GM18526 (cell line): Measurements from ENCODE around the gene UBALD2.

Source experiments
- POLR2A ChIP-seq: IDR thresholded peaks from 3 replicates; pipeline ENCODE4 v1.6.1; 2011; ENCODE audit not compliant: insufficient read length; ENCODE audit errors: extremely low read depth

UBALD2 gene

DNA sequence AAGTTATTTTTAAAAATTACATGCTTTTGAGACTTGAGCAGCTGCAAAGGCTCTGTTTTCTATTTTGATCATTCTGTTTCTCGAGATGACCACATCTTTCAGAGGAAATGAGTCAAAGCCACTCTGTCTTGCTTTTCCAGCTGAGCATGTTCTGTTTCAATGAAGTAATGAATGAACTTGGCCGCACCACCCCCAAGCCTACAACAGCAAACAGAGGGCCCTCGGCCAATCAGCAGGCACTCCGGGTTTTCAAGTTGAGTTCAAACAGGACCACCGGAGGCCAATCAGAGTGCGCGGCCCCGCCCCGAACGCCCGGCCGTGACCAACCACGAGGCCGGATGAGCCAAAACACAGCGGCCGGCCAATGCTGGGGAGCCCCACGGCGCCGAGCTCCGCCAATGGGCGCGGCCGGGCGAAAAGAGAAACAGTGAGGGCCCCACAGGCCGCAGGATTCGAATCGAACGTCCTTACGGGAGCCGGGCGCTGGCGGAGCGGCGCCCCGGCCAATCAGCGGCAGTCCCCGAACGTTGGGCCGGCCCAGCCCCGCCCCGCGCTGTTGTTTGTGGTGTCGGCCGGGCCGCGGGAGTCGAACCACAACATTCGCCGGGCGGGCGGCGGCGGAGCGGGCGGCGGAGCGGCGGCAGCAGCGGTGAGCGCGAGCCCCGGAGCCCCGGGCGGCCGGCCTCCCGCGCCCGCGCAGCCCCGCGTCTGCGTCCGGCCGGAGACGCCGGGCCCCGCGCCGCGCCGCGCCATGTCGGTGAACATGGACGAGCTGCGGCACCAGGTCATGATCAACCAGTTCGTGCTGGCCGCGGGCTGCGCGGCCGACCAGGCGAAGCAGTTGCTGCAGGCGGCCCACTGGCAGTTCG, at the start of gene UBALD2:
UBALD2 (plus strand) TSS at position 594 of the 869 bp plus-strand sequence; CDS start at position 752, 158 bp downstream.
- peak; percentile 88 for TF ChIP-seq POLR2A

DNA sequence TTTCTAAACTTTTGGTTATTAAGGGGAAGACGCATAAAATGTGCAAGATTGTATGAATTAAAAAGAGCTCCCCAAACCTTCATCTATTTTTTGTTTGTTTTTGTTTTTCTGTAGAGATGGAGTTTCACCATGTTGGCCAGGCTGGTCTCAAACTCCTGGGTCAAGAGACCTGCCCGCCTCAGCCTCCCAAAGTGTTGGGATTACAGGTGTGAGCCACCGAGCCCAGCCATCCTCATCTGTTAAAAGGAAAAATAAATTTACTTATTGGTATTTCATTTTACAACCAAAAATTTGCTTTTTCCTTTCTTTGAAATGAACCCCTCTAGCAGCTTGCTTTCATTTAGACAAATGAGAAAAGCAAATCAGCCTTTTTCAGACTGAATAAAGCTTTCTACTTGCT, 48.1 kb upstream of the UBALD2 start:
- TF ChIP-seq POLR2A = no peak

DNA sequence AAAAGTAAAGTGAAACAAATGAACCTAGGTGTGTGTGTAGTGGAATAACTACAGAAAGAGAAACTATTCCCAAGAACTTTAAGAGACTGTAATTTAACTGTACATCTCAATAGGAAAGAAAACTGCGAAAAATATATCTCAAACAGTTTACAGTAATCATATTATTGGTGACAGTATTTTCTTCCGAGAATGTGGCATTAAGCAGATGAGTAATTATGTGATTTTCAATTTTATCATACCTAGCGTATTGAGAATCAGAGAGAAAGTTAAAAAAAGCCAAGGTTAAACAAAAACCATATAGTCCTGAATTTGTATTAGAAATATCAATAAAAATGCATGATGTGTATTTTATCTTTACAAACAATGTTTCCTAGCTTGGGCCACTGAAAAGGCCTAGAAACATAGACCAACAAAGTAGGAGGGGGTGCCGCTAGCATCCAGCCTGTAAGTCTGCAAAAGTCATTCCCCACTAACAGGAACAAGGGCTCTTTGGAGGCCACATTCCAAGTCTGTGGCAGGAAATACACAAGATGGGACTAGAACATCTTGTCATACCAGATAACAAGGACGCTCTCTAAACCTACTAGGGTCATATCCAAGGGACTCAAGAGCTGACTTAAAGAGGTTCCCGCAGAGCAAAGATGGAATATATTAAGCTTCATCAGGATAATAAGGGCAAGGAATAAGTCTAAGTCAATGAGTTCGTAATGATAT, 45.3 kb upstream of the UBALD2 start:
- no peak for TF ChIP-seq POLR2A

DNA sequence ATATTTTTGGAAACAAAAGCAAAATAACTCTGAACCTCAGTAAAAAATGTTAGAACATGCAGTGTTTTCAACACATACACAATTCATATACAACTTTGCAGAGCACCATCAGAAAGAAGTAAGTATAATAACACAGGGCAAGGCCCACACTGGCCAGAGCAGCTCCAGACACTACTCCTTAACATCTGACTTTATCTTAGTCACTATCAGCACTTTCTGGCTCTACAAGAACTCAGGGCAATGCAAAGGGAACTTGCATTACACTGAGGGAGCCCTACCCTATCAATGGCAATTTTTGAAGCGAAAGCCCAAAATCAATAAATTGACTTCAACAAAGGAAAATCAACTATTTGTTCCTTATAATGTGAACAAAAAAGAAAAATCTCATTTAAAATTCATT, 41.3 kb upstream of the UBALD2 start:
- no peak for TF ChIP-seq POLR2A

DNA sequence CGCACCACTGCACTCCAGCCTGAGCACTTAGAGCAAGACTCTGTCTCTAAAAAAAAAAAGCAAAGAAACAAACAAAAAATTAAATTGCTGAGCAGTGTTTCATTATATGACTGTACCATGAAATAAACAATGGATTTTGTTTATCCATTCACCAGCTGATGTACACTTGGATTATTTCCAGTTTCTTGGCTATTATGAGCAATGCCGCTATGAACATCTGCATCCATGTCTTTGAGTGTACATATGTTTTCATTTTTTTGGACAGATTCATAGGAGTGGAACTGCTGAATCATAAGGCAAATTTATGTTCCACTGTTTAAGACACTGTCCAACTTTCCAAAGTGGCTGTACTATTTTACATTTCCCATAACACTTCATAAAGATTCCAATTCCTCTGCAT, 32.8 kb upstream of the UBALD2 start:
- TF ChIP-seq POLR2A = no peak

DNA sequence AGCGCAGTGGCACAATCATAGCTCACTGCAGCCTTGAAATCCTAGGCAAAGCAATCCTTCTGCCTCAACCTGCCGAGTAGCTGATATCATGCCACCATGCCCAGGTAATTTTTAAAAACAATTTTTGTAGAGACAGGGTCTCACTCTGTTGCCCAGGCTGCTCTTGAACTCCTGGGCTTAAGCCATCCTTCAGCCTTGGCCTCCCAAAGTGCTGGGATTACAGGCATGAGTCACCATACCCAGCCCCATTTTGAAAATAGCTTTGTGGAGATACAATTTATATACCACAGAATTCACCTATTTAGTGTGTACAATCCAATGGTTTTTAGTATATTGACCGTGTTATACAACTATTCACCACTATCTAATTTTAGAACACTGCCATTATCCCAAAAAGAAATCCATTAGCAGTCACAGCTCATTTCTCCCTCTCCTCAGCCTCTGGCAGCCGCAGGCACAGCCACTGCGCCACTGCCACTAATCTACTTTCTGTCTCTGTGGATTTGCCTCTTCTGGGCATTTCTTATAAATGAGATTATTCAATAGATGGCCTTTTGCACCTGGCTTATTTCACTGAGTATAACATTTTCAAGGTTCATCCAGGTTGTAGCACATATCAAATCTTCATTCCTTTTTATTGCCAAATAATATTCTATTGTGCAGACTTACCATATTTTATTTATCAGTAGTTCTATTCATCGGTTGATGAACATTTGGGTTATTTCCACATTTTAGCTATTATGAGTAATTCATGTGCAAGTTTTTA, 31.4 kb upstream of the UBALD2 start:
- no peak for TF ChIP-seq POLR2A

DNA sequence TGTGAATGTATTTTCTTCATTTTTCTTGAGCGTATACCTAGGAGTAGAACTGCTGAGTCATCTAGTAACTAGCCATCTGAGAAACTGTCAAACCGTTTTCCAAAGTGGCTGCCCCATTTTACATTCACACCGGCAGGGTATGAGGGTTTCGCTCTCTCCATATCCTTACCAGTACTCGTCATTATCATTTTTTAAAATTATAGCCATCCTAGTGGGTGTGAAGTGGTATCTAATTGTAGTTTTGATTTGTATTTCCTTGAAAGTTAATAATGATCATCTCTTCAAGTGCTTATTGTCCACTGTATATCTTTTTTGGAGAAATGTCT, 30.8 kb upstream of the UBALD2 start:
- no peak for TF ChIP-seq POLR2A

DNA sequence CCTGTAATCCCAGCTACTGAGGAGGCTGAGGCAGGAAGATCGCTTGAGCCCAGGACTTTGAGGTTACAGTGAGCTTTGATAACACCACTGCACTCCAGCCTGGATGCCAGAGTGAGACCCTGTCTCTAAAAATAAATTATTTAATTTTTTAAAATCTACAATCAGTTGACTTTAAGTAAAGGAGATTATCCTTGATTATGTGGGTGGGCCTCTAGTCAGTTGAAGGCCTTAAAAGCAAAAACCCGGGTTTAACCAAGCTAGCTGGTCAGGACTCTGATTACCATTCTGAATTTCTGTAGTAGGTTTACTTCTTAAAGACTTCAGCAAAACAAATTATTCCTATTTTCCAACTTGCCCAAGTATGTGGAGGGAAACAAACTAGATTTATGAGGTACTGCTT, 29.3 kb upstream of the UBALD2 start:
- no peak for TF ChIP-seq POLR2A

DNA sequence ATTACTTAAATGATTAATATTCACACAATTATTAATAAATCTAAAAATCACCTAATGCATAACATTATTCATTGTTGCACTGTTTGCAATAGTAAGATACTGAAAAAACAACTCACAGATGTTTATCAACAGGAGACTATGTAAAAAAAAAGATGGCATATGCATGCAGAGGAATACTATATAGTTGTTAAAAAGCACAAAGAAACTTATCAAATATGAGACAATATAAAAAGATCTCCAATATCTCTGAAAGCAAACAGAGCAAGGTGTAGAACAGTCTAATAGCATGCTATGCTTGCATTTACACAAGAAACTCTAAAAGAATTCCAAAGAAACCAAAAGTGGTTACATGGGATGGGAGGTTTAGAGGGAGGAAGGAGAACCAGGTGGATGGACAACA, 28.5 kb upstream of the UBALD2 start:
- no peak for TF ChIP-seq POLR2A

DNA sequence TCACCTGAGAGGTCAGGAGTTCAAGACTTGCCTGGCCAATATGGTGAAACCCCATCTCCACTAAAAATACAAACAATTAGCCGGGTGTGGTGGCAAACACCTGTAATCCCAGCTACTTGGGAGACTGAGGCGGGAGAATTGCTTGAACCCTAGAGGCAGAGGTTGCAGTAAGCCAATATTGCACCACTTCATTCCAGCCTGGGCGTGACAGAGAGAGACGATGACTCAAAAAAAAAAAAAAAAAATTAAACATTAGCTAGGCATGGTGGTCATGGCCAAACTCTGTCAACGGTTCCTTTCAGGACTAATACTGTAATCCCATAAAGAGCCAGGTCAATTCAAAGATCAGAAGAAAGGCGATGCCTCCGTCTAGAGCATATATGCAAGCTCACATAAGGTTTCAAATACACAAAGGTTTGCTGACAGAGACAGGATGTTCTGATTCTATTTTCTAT, 27.3 kb upstream of the UBALD2 start:
- TF ChIP-seq POLR2A = no peak

DNA sequence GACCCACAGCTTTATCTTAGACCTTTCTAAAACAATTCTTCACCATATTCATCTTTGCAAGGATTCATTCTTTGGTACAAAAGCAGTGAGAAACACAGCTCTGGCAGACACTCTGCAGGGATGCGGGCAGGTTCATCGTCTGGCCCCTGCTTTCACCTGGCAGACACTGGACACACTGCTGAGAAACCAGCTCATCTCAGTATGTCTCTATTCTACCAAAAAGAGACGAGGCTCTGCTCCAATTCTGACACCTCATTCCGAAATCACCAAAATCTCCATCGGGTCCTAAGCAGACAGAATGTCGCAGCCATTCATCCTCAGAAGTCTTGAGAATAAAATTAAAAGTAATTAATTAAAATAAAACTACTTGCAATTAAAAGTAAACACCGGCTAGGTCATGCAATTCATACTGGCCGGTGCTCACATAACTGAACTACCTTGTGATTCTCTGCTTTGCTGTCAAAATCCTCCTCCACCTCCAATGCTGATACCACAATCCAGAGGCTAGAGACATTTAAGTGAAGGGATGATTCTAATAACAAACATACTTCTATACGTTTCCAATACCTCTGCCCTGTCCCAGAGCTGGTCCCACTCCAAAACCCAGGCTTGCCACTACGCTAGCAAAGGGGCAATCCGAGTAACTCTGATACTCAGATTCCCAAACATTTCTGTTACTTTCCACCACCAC, 26.2 kb upstream of the UBALD2 start:
- peak; percentile 42 for TF ChIP-seq POLR2A

DNA sequence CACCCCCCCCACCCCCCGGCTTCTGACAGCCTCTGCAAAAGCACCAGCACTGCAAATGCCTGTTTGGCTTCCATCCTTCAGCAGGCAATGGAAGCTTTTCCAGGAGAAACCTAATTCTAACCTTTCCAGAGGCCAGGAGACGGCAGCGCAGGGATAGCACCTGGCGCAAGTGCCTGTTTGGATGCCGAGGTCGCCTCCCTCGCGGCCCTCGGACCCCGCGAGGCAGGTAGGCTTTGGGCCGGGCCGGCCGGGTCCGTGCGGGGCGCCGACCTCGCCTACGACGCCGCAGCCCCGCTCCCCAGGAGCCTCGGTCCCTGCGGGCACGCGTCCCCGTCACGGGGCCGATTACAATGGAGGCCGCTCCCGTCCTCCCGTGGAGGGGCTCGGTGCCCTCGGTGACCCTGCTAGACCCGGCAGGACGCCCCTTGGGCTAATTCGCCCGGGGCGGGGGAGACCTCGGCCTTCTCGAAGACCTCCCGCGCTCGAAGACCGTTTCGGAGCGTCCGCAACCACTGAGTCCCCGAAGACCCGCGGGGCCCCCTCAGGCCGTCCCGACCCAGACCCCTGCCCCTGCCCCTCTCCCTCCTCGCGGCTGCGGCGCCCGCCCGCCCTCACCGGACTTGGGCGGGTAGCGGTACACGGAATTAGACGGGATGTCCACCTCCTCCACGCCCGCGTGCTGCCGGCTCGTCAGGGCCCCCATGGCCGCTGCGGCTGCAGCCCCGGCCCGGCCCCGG, 25.4 kb upstream of the UBALD2 start:
- TF ChIP-seq POLR2A = peak; percentile 22

DNA sequence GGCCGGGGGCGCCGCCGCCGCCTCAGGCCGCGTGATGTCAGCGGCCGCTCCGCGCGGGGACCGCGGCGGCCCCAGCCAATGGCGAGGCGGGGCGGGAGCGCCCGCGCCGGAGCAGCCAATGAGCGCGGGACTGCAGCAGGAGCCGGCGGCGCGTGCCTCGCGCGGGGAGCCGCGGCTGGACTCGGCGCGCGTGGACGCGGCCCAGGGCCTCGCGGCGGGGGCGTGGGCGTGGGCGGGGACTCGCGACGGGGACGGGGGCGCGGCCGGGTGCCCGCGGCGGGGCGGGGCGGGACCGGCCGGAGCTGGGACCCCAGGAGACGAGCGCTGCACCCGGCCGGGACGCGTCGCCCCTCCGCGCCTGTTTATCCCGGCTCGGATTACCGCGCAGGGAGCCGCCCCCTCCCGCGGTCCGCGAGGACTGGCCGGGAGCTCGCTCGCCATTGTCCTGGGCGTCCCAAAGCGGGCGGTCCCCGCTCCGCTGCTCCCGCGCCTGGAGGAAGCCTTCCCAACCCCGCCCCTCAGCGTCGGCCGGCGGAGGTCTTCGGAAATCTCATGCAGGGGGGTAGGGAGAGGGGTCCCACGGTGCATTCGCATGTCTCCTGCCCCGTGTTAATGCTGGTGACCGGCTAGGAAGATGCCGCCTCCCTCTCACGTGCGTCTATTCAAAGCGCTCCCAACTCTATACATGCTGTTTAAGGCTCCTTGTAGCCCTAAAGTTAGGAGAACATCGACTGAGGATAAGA, 24.5 kb upstream of the UBALD2 start, which contains the start of gene RNF157:
RNF157 (minus strand) TSS at position 33 of the 743 bp plus-strand sequence. CDS start 253 bp downstream, outside the sequence.
- no peak for TF ChIP-seq POLR2A

DNA sequence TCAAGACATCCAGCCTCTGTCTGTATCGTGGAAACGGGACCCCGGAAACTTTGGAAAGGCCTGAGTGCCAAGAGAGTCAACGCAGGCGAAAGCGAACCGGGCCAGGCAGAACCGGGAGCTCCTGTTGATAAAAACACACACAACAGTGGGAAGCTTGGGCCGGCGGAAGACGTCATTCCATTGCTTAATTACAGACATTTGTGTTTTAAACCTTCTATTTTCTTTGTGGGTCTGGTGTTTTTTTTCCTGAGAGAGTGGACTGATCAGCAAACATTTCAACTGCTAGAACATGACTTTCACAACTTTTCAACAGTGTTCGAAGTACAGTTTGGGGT, 24.0 kb upstream of the UBALD2 start:
- no peak for TF ChIP-seq POLR2A

DNA sequence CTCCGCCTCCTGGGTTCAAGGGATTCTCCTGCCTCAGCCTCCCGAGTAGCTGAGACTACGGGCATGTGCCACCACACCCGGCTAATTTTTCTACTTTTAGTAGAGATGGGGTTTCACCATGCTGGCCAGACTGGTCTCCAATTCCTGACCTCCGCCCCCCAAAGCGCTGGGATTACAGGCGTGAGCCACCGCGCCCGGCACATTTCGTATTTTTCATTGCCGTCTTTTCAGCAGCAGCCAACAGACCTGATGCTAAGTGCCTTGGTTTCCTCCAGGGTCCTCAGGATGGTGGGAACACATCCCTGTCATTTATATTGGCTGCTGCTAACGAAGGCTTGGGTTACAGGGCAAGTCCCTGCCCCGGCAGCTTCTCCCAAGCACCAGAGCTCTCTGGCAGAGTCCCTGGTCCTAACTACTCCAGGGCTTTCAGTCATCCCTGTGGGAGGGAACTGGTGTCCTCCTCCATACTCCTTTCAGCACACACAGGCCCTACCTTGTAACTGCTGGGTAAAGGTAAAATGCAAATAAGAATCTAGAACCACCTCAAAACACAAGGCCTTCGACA, 23.4 kb upstream of the UBALD2 start:
- TF ChIP-seq POLR2A = no peak
